LNCaP clone FGC (cell line): Measurements from ENCODE around the gene IL25.

Experiments
- DNase-seq: peaks from one replicate; pipeline ENCODE4 v3.0.0-alpha.2; 2011; ENCODE audit warnings: low read depth
- H3K4me3 ChIP-seq: 2 replicates; pipeline ENCODE4 v1.5.1; 2011; ENCODE audit warnings: mild to moderate bottlenecking, low read depth, low read length, control low read depth
- TF ChIP-seq, protein P1 (sequence below): IDR thresholded peaks from 2 replicates; pipeline ENCODE4 v1.5.1; 2012; ENCODE audit warnings: mild to moderate bottlenecking; ENCODE audit not compliant: control insufficient read depth, insufficient read depth; ENCODE audit errors: extremely low read depth

Gene IL25

DNA sequence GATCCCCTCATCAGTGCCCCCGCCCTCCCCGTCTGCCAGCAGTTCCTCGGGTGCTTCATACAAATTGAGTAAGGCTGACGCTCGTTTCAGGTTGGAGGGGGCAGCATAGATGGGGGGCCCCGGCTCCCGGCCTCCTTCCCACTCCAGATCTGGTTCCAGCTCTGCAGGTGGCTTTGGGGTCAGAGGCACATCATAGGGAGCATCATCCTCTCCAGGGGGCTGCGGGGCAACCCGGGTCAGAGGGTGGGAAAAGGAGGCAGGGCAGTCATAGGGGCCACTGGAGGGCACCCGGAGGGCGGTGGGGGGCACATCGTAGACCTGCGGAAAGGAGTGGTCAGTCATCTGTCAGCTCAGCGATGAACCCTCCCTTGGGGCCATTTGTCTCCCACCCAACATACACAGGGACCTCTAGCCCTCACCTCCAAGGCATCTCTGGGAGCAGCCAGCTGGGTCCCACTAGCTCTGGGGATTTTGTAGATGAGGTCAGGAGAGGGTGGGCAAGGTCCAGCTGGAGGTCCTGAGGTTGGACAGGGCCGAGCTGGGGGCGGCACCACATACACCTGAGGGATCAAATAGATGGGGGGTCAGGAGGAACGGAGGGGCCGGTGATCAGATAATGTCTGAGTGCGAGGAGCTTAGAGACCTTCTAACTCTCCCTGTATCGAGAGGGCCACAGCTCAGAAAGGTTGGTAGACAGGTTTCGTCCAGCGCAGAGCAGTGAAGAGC, 12.7 kb upstream of the IL25 start:
- no peak for DNase-seq
- H3K4me3 ChIP-seq = no peak overlapping the region
- TF ChIP-seq, protein P1, sequence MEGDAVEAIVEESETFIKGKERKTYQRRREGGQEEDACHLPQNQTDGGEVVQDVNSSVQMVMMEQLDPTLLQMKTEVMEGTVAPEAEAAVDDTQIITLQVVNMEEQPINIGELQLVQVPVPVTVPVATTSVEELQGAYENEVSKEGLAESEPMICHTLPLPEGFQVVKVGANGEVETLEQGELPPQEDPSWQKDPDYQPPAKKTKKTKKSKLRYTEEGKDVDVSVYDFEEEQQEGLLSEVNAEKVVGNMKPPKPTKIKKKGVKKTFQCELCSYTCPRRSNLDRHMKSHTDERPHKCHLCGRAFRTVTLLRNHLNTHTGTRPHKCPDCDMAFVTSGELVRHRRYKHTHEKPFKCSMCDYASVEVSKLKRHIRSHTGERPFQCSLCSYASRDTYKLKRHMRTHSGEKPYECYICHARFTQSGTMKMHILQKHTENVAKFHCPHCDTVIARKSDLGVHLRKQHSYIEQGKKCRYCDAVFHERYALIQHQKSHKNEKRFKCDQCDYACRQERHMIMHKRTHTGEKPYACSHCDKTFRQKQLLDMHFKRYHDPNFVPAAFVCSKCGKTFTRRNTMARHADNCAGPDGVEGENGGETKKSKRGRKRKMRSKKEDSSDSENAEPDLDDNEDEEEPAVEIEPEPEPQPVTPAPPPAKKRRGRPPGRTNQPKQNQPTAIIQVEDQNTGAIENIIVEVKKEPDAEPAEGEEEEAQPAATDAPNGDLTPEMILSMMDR = no peak

GRCh38 chr14:23360496-23360895, 12.1 kb upstream of the IL25 start:
- TF ChIP-seq, protein P1 = peak; percentile 7; the same call in 1 of the 2 replicates
- no peak overlapping the region for H3K4me3 ChIP-seq
- no peak for DNase-seq

DNA sequence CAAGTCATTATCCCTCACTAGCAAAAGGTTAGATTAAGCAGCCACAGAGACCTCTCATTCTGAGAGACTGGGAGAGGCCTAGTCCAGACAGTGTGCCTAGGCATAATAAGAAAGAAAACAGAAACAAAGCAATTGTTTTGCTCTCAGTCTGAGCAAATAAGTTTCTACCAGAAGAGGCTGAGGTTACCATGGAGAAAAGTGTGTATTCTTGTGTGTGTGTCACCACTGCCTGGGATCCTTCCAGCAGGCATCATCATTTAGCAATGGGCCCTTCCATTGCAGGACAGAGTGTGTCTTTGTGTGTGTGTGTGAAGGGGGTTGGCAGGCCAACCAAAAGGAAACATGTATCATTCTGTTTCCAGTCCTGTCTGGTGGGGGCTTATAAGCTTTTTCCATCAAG, 11.3 kb upstream of the IL25 start:
- H3K4me3 ChIP-seq = no peak overlapping the region
- TF ChIP-seq, protein P1 = no peak
- DNase-seq = no peak

DNA sequence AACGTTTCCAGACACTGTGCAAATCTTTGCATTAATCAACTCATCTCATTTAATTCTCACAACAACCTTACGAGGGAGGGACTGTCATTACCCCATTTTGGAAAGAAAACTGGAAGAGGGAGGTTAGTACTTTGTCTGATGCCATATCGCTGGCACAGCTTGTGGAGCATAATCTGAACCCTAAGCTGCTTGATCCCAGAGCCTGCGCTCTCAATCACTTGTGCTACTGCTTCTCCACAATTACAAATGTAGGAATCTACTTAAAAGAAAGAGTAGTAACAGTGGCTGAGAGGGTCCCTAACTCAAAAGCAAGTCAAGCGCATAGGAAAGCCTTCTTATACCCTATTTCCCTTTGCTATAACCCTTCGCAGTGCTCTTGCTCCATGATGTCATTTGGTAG, 10.8 kb upstream of the IL25 start:
- H3K4me3 ChIP-seq = no peak overlapping the region
- DNase-seq = no peak
- TF ChIP-seq, protein P1 = no peak

- TF ChIP-seq, protein P1 = no peak
- no peak for DNase-seq
- H3K4me3 ChIP-seq = no peak overlapping the region
These were observed 10.4 kb upstream of the IL25 start for GRCh38 chr14:23362200-23362599.

DNA sequence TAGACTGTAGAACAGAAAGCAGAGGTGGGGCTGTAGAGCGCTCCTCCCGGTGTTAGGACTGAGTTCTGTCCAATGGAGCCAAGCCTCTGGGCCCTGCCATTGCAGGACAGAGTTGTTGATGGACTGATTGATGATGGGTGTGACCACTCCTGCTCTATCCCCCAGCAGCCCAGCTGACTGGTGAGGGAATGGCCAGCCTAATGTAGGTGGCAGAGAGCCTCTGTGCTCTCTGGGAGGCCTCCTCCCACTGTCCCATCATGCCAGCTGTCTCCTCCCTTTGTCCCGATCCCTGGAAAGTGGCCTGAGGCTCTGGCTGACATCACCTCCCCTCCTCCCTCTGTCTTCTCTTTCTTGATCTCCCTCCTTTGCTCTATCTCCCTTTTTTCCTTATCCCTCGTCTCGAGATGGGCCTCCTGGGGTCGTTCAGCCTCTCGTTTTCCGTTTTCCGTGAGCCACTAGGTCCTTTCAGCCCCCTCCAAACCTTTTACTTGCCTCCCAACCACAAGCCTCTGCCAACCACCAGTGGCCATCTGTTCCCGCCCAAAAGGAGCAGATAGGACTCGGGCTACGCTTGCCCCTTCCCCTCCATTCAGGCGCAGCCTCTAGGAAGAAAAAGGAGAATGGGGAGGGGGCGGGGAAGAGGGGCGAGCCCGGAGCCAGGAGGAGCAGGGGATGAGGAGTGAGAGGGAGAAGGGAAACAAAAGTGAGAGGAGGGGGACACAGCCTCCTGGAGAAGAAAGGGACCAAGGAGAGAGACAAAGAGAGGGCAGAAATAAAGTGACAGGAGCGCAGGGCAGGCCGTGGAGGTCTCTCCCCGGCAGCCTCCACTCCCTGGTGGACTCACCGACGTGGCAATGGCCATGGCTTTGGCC, 8.2 kb upstream of the IL25 start:
- DNase-seq = peak; percentile 66
- peak overlapping the region; percentile 70 for H3K4me3 ChIP-seq
- TF ChIP-seq, protein P1 = no peak
